K562 (cell line): ENCODE measurements around the gene GTPBP1. TPM values are rescaled to one million over a fixed set of nuclear protein-coding genes. Genes with fewer than 3 reads are reported as not detected.

Experiments used
- ATAC-seq: fragments of 200-7000 bp; cut with Tn5 transposase; 3 replicates; pipeline ENCODE4 v1.9.1; 2020; ENCODE audit warnings: moderate library complexity
- BruUV-seq: library from RNA; stranded (reverse); fragments of 400-500 nt; replicated peaks from 2 replicates; lab custom pipeline; 2021; lab: Mats Ljungman, UMichigan
- CTCF ChIA-PET: fragments of 300-600 bp; formaldehyde crosslinking; extraction: SDS; loops from one replicate; lab custom pipeline; 2021; ENCODE audit warnings: low intra/inter-chr PET ratio; lab: Yijun Ruan, JAX
- POLR2A ChIA-PET: fragments of 300-600, 350-650 bp; sonication (Branson Sonifier 250); formaldehyde crosslinking; extraction: SDS; loops from one replicate; lab custom pipeline; 2021; ENCODE audit warnings: antibody characterized with exemption, inconsistent platforms; lab: Yijun Ruan, JAX
- DNase-seq, 4 experiments: peaks; one replicate each; pipeline versions ENCODE4 v3.0.0 to v3.0.0-alpha.2; 2011 to 2018; ENCODE audit warnings: low spot score in 3 of 4, mixed read lengths in 3 of 4; ENCODE audit errors: extremely low read depth in 1 of 4
- FAIRE-seq: peaks from 2 replicates; lab custom pipeline; 2011; peaks lifted over from hg19 to GRCh38; lab: Jason Lieb, UNC
- H2AFZ ChIP-seq: 2 replicates; pipeline ENCODE4 v1.6.0; 2011; ENCODE audit warnings: low read depth, low read length, control low read depth, inconsistent platforms
- H3K27ac ChIP-seq: fragments of 200-600 bp; 3 replicates; pipeline ENCODE4 v1.8.0; 2011; ENCODE audit warnings: low read depth, mild to moderate bottlenecking, control low read depth, inconsistent platforms, low read length, moderate library complexity, mixed read lengths; ENCODE audit errors: extremely low read depth
- H3K27me3 ChIP-seq, 2 experiments: fragments of 300-600 bp in 1 of 2; 2 replicates in 1 of 2; 3 replicates in 1 of 2; pipeline versions ENCODE4 v1.6.0 to v1.8.0; 2011; ENCODE audit warnings: inconsistent platforms in 2 of 2, low read length in 2 of 2, mild to moderate bottlenecking in 1 of 2, mixed read lengths in 1 of 2, moderate library complexity in 1 of 2; ENCODE audit not compliant: control insufficient read depth in 2 of 2, insufficient read depth in 2 of 2
- H3K36me3 ChIP-seq: fragments of 300-600 bp; 3 replicates; pipeline ENCODE4 v1.8.0; 2011; ENCODE audit warnings: mild to moderate bottlenecking, low read length, inconsistent platforms; ENCODE audit not compliant: control insufficient read depth, insufficient read depth
- H3K4me1 ChIP-seq, 2 experiments: fragments of 200-600 bp in 1 of 2; replicated peaks in 1 of 2; 2 replicates in 1 of 2; 3 replicates in 1 of 2; pipeline versions ENCODE4 v1.5.1 to v1.8.0; 2011; ENCODE audit warnings: inconsistent platforms in 2 of 2, low read length in 2 of 2, mild to moderate bottlenecking in 1 of 2, mixed read lengths in 1 of 2, moderate library complexity in 1 of 2; ENCODE audit not compliant: control insufficient read depth in 2 of 2, insufficient read depth in 2 of 2
- H3K4me2 ChIP-seq: 2 replicates; pipeline ENCODE4 v1.6.1; 2011; ENCODE audit warnings: low read length, control low read depth, inconsistent platforms, mixed read lengths; ENCODE audit not compliant: insufficient read depth
- H3K4me3 ChIP-seq: fragments of 200-600 bp; sonication (generic), shearing (Covaris generic); 2 replicates; pipeline ENCODE4 v1.5.1; 2016; ENCODE audit warnings: control low read depth, inconsistent platforms
- H3K79me2 ChIP-seq: fragments of 200-600 bp; 3 replicates; pipeline ENCODE4 v1.8.0; 2011; ENCODE audit warnings: low read length, inconsistent platforms; ENCODE audit not compliant: control insufficient read depth, insufficient read depth
- H3K9ac ChIP-seq, 2 experiments: 2 replicates each; pipeline versions ENCODE4 v1.6.0 to v1.6.1; 2011; ENCODE audit warnings: low read depth in 2 of 2, low read length in 2 of 2, control low read depth in 1 of 2, inconsistent platforms in 1 of 2, mild to moderate bottlenecking in 1 of 2, mixed read lengths in 1 of 2; ENCODE audit not compliant: insufficient read depth in 1 of 2
- H3K9me1 ChIP-seq: one replicate; pipeline ENCODE4 v1.6.0; 2011; ENCODE audit warnings: inconsistent platforms, mild to moderate bottlenecking, low read length, moderate library complexity; ENCODE audit not compliant: control insufficient read depth, insufficient read depth
- H3K9me3 ChIP-seq: replicated peaks from 2 replicates; pipeline ENCODE4 v1.5.1; 2011; ENCODE audit warnings: low read depth, low read length, inconsistent platforms; ENCODE audit not compliant: control insufficient read depth, insufficient read depth
- H4K20me1 ChIP-seq: replicated peaks from 2 replicates; pipeline ENCODE4 v1.6.1; 2011; ENCODE audit warnings: low read length, inconsistent platforms, mixed read lengths; ENCODE audit not compliant: control insufficient read depth, insufficient read depth
- BRD4 ChIP-seq: fragments of 200-600 bp; sonication (generic); IDR thresholded peaks from 2 replicates; pipeline ENCODE4 v1.6.1; 2017; ENCODE audit warnings: inconsistent platforms
- CREB3L1 ChIP-seq: fragments of 450-650 bp; IDR thresholded peaks from 2 replicates; pipeline ENCODE4 v1.6.1; 2014; ENCODE audit warnings: low read depth, mild to moderate bottlenecking, moderate library complexity, borderline replicate concordance
- ELK3 ChIP-seq: fragments of 450-650 bp; formaldehyde crosslinking; IDR thresholded peaks from 2 replicates; pipeline ENCODE4 v1.4.0; 2020; ENCODE audit warnings: mild to moderate bottlenecking
- GABPB2 ChIP-seq: fragments of 250-450 bp; sonication (Bioruptor Pico); conservative IDR thresholded peaks from 2 replicates; pipeline ENCODE4 v1.5.1; 2021; ENCODE audit warnings: mild to moderate bottlenecking
- JUNB ChIP-seq: fragments of 450-650 bp; formaldehyde crosslinking; conservative IDR thresholded peaks from 2 replicates; pipeline ENCODE4 v1.4.0; 2020; ENCODE audit warnings: mild to moderate bottlenecking
- KAT8 ChIP-seq: fragments of 450-650 bp; IDR thresholded peaks from 2 replicates; pipeline ENCODE4 v1.6.1; 2016; ENCODE audit warnings: low read depth, mild to moderate bottlenecking
- MYBL2 ChIP-seq, 2 experiments: fragments of 450-650 bp in 1 of 2; sonication (generic) in 1 of 2; formaldehyde crosslinking in 1 of 2; IDR thresholded peaks; 2 replicates each; pipeline versions ENCODE4 v1.6.1 to v1.8.1; 2017 to 2022; ENCODE audit warnings: borderline replicate concordance in 1 of 2, inconsistent platforms in 1 of 2, low read depth in 1 of 2, mild to moderate bottlenecking in 1 of 2, missing genetic modification reagents in 1 of 2, moderate library complexity in 1 of 2
- MYNN ChIP-seq, 2 experiments: sonication (generic); formaldehyde crosslinking in 1 of 2; IDR thresholded peaks; 2 replicates each; pipeline versions ENCODE4 v1.5.0 to v1.6.1; 2016 to 2020; ENCODE audit warnings: antibody characterized with exemption in 1 of 2, missing genetic modification reagents in 1 of 2
- PTRF ChIP-seq: fragments of 450-650 bp; IDR thresholded peaks from 2 replicates; pipeline ENCODE4 v1.6.1; 2016; ENCODE audit warnings: mild to moderate bottlenecking, missing genetic modification characterization, missing compliant biosample characterization
- RUNX1 ChIP-seq: sonication (generic); IDR thresholded peaks from 2 replicates; pipeline ENCODE4 v1.6.1; 2016; ENCODE audit warnings: antibody characterized with exemption, low read depth
- ZKSCAN3 ChIP-seq: fragments of 250-450 bp; sonication (Bioruptor Pico); IDR thresholded peaks from 2 replicates; pipeline ENCODE4 v1.4.0; 2020
- ZNF324 ChIP-seq: fragments of 250-450 bp; sonication (Bioruptor Pico); IDR thresholded peaks from 2 replicates; pipeline ENCODE4 v1.4.0; 2020; ENCODE audit warnings: mild to moderate bottlenecking
- ZNF354B ChIP-seq: fragments of 250-450 bp; sonication (Bioruptor Pico); IDR thresholded peaks from 2 replicates; pipeline ENCODE4 v1.4.0; 2020
- WGBS: fragments of 100-300 bp; shearing (Covaris generic); methylation state at CpG from one replicate; pipeline ENCODE4 v1.1.6; 2016; ENCODE audit warnings: low coverage, mixed read lengths; ENCODE audit not compliant: insufficient coverage; ENCODE audit errors: missing lambda C conversion rate; 5-methylcytosine and 5-hydroxymethylcytosine counted together
- in situ Hi-C: fragments of 300-500 bp; cut with MboI; formaldehyde crosslinking; loops from 4 replicates; pipeline ENCODE4 v1.15.0; 2018; ENCODE audit warnings: inconsistent platforms, mixed read lengths
- intact Hi-C: fragments of 100-400 bp; cut with micrococcal nuclease; formaldehyde crosslinking; loops from 2 replicates; pipeline ENCODE4 v1.14.2; 2022
- polyA plus RNA-seq, 8 experiments: library from polyadenylated mRNA; depleted of rRNA in 4 of 8; stranded (reverse) in 5 of 8; unstranded in 3 of 8; fragments of >200 nt; fragmentation: Nextera tagmentation in 2 of 8; fragmentation: Illumina TruSeq in 1 of 8; extraction: Ambion mirVana in 2 of 8; extraction: Trizol in 1 of 8; gene quantifications; 2 replicates each; pipeline versions ENCODE4 v1.2.1 to v1.2.3, GENCODE V29; 2011 to 2014; ENCODE audit warnings: inconsistent platforms in 1 of 8, missing spikeins in 1 of 8
- total RNA-seq, 7 experiments: library from RNA; depleted of rRNA in 6 of 7; stranded (reverse); fragments of >200 nt in 6 of 7; fragmentation: Illumina TruSeq in 2 of 7; extraction: Trizol in 2 of 7; gene quantifications; 2 replicates each; pipeline versions ENCODE4 v1.2.1 to v1.2.3, GENCODE V29; 2011 to 2021; ENCODE audit warnings: low replicate concordance in 1 of 7

Gene GTPBP1
- total and polyA plus RNA-seq, 9 of the 15 experiments (the other 6 are each of a cell fraction or from before 2014, with no cell fraction given): 0.83 to 53.2 (median 23.3) TPM

- Histone ChIP-seq H3K9me3 (no peaks in the 10 kb centered on the region), H3K4me1 (peaks cover 0 to 2% of the 10 kb centered on the region in 2 experiments; a peak in 3 of 5 replicates), H3K79me2 (no peaks in the 10 kb centered on the region), H3K9me1 (no peaks in the 10 kb centered on the region), H3K27ac (no peak overlapping the region), H3K9ac (peak overlapping the region in 1 of 2 experiments; percentile 76; a peak in 1 of 4 replicates), H2AFZ (no peak overlapping the region), H3K4me2 (no peak overlapping the region), H4K20me1 (no peaks in the 10 kb centered on the region), H3K4me3 (no peak overlapping the region), H3K27me3 (no peaks in the 10 kb centered on the region), H3K36me3 (peaks cover 9% of the 10 kb centered on the region; the same call in 2 of the 3 replicates)
- intact Hi-C loops: no loop called here
- DNase-seq (no peak), ATAC-seq (no peak), FAIRE-seq (no peak)
- no TSS peak for BruUV-seq
- ChIA-PET CTCF (no interaction called here), POLR2A (interaction anchor here (1.1 to 1.7 kb wide), 2 partner anchors 9 to 86 kb away, joined by 3 to 6 read pairs; no protein-coding TSS in a partner anchor)
- in situ Hi-C loops: no loop called here
- TF ChIP-seq PTRF (no peak), BRD4 (no peak), MYNN (IDR thresholded peaks at IDR 0.05) (no peak), MYNN (CRISPR knock-in tag; IDR thresholded peaks at IDR 0.05) (no peak), ZNF354B (CRISPR knock-in tag) (no peak), MYBL2 (IDR thresholded peaks at IDR 0.05; ENCODE audit: low read depth) (no peak), MYBL2 (CRISPR knock-in tag; IDR thresholded peaks at IDR 0.05; ENCODE audit: borderline replicate concordance) (no peak), ELK3 (CRISPR knock-in tag) (no peak), GABPB2 (CRISPR knock-in tag) (no peak), ZKSCAN3 (CRISPR knock-in tag) (no peak), ZNF324 (CRISPR knock-in tag) (no peak), KAT8 (no peak), JUNB (CRISPR knock-in tag) (no peak), RUNX1 (no peak), CREB3L1 (no peak)
- 71% methylated on average over 3 of the region's 5 CpGs for WGBS
Observed at GRCh38 chr22:38674888-38675287, 30.9 kb upstream of the GTPBP1 start.
